ENCODE data around the gene IRF2BP2. TPM values are rescaled to one million over a fixed set of nuclear protein-coding genes. Genes with fewer than 3 reads are reported as not detected.

The IRF2BP2 gene
- total and polyA plus RNA-seq, 10 of the 15 experiments (the other 5 are each of a cell fraction or from before 2014, with no cell fraction given): 7.5 to 114 (median 52.3) TPM

GRCh38 chr1:234617986-234618736 lies 8.2 kb upstream of the IRF2BP2 start (continued):
- TF ChIP-seq, protein P1, sequence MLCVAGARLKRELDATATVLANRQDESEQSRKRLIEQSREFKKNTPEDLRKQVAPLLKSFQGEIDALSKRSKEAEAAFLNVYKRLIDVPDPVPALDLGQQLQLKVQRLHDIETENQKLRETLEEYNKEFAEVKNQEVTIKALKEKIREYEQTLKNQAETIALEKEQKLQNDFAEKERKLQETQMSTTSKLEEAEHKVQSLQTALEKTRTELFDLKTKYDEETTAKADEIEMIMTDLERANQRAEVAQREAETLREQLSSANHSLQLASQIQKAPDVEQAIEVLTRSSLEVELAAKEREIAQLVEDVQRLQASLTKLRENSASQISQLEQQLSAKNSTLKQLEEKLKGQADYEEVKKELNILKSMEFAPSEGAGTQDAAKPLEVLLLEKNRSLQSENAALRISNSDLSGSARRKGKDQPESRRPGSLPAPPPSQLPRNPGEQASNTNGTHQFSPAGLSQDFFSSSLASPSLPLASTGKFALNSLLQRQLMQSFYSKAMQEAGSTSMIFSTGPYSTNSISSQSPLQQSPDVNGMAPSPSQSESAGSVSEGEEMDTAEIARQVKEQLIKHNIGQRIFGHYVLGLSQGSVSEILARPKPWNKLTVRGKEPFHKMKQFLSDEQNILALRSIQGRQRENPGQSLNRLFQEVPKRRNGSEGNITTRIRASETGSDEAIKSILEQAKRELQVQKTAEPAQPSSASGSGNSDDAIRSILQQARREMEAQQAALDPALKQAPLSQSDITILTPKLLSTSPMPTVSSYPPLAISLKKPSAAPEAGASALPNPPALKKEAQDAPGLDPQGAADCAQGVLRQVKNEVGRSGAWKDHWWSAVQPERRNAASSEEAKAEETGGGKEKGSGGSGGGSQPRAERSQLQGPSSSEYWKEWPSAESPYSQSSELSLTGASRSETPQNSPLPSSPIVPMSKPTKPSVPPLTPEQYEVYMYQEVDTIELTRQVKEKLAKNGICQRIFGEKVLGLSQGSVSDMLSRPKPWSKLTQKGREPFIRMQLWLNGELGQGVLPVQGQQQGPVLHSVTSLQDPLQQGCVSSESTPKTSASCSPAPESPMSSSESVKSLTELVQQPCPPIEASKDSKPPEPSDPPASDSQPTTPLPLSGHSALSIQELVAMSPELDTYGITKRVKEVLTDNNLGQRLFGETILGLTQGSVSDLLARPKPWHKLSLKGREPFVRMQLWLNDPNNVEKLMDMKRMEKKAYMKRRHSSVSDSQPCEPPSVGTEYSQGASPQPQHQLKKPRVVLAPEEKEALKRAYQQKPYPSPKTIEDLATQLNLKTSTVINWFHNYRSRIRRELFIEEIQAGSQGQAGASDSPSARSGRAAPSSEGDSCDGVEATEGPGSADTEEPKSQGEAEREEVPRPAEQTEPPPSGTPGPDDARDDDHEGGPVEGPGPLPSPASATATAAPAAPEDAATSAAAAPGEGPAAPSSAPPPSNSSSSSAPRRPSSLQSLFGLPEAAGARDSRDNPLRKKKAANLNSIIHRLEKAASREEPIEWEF (IDR thresholded peaks at IDR 0.05; ENCODE audit: insufficient replicate concordance, low read depth, low read length): no peak
- TF ChIP-seq RB1 (IDR thresholded peaks at IDR 0.05; ENCODE audit: borderline replicate concordance) (no peak), MYC (IDR thresholded peaks at IDR 0.05; ENCODE audit: insufficient read depth, insufficient read length, insufficient replicate concordance, low read length, severe bottlenecking) (no peak), MYB (IDR thresholded peaks at IDR 0.05; ENCODE audit: borderline replicate concordance, low read depth, low read length) (no peak), GABPA (IDR thresholded peaks at IDR 0.05; ENCODE audit: low read depth) (no peak), WRNIP1 (IDR thresholded peaks at IDR 0.05; ENCODE audit: borderline replicate concordance, low read depth, low read length) (no peak), MTA2 (IDR thresholded peaks at IDR 0.05; ENCODE audit: low read depth) (no peak)
